ENCODE results near the gene SLC38A9. TPM values are rescaled to one million over a fixed set of nuclear protein-coding genes. Genes with fewer than 3 reads are reported as not detected.

The SLC38A9 gene
- total and polyA plus RNA-seq, 9 of the 15 experiments (the other 6 are each of a cell fraction or from before 2014, with no cell fraction given): 14.0 to 34.5 (median 20.7) TPM

DNA sequence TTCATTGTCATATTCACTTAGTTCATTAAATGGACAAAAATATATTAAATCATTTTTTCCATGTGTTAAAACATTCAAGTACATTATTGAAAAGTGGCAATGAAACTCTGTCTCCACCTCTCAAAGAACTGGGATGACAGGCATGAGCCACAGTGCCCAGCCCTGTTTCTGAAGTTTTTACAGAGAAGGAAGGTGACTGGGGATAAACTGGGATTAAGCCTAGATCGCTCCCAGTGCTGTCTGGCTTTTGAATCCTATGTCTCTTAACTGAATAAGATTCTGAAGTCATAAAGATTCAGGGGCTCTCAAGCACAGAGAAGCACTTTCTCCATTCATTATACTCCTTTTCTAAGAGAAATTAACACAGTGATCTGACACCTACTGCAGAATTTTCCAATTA is 88.3 kb downstream of the SLC38A9 start:
- no peaks in the 10 kb centered on the region for H3K9me1 ChIP-seq (ENCODE audit: control insufficient read depth, insufficient read depth, low read length)
- H3K27ac ChIP-seq (ENCODE audit: extremely low read depth, low read depth, low read length): no peak overlapping the region
- no peak overlapping the region for H2AFZ ChIP-seq (ENCODE audit: low read depth, low read length)
- ChIA-PET POLR2A (interaction anchor here (0.5 kb wide), 1 partner anchor 941 kb away, joined by 3 read pairs; no protein-coding TSS in a partner anchor), CTCF (ENCODE audit: low intra/inter-chr PET ratio) (no interaction called here)
- 50% methylated on average over 1 of the region's 1 CpG for WGBS (ENCODE audit: insufficient coverage, low coverage, missing lambda C conversion rate)
- no peaks in the 10 kb centered on the region for H3K9me3 ChIP-seq (replicated peaks; ENCODE audit: control insufficient read depth, insufficient read depth, low read depth, low read length)
- H3K4me1 ChIP-seq (replicated peaks in 1 of 2; ENCODE audit: control insufficient read depth in 2 of 2, insufficient read depth in 2 of 2, low read length in 2 of 2): no peaks in the 10 kb centered on the region
- no peak overlapping the region for H3K9ac ChIP-seq (ENCODE audit: insufficient read depth in 1 of 2, low read depth in 2 of 2, low read length in 2 of 2)
- TF ChIP-seq POLR2A (conservative IDR thresholded peaks at IDR 0.05) (no peak), DACH1 (IDR thresholded peaks at IDR 0.05; ENCODE audit: partially characterized antibody) (no peak)
- no peaks in the 10 kb centered on the region for H3K79me2 ChIP-seq (ENCODE audit: control insufficient read depth, insufficient read depth, low read length)
- intact Hi-C loops (cut with micrococcal nuclease): no loop called here
- no peaks in the 10 kb centered on the region for H3K27me3 ChIP-seq (ENCODE audit: control insufficient read depth in 2 of 2, insufficient read depth in 2 of 2, low read length in 2 of 2)
- DNase-seq (ENCODE audit: extremely low read depth in 1 of 4, low spot score in 3 of 4): no peak
- in situ Hi-C loops (cut with MboI): no loop called here
- H3K4me3 ChIP-seq: no peak overlapping the region
- no peak for FAIRE-seq
- H4K20me1 ChIP-seq (replicated peaks; ENCODE audit: control insufficient read depth, insufficient read depth, low read length): no peaks in the 10 kb centered on the region
- no peak overlapping the region for H3K4me2 ChIP-seq (ENCODE audit: insufficient read depth, low read length)
- no TSS peak for BruUV-seq (replicated peaks)
- ATAC-seq: no peak
- no peaks in the 10 kb centered on the region for H3K36me3 ChIP-seq (ENCODE audit: control insufficient read depth, insufficient read depth, low read length)

DNA sequence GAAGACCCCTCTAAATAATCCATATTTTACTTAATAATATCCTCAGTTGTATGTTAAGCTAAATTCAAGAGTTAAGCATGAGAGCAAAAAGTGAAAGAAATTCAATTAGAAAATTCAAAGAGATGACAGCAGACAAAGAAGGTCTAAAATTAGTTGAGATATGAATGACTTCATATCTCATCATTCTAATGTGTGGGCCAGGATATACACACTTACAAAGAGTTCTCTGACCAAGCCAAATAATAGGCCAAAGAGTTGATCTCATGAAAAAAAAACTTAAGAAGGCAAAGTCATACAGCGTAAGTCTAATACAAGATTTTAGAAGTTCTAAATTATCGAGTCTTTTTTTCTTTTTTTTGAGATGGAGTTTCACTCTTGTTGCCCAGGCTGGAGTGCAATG is 89.7 kb downstream of the SLC38A9 start:
- BruUV-seq (replicated peaks): no TSS peak
- Histone ChIP-seq H4K20me1 (replicated peaks; ENCODE audit: control insufficient read depth, insufficient read depth, low read length) (no peaks in the 10 kb centered on the region), H2AFZ (ENCODE audit: low read depth, low read length) (no peak overlapping the region), H3K4me2 (ENCODE audit: insufficient read depth, low read length) (no peak overlapping the region), H3K27me3 (ENCODE audit: control insufficient read depth in 2 of 2, insufficient read depth in 2 of 2, low read length in 2 of 2) (no peaks in the 10 kb centered on the region), H3K9me3 (replicated peaks; ENCODE audit: control insufficient read depth, insufficient read depth, low read depth, low read length) (no peaks in the 10 kb centered on the region), H3K4me3 (no peak overlapping the region), H3K9ac (ENCODE audit: insufficient read depth in 1 of 2, low read depth in 2 of 2, low read length in 2 of 2) (no peak overlapping the region), H3K4me1 (replicated peaks in 1 of 2; ENCODE audit: control insufficient read depth in 2 of 2, insufficient read depth in 2 of 2, low read length in 2 of 2) (no peaks in the 10 kb centered on the region), H3K79me2 (ENCODE audit: control insufficient read depth, insufficient read depth, low read length) (no peaks in the 10 kb centered on the region), H3K27ac (ENCODE audit: extremely low read depth, low read depth, low read length) (no peak overlapping the region), H3K36me3 (ENCODE audit: control insufficient read depth, insufficient read depth, low read length) (no peaks in the 10 kb centered on the region), H3K9me1 (ENCODE audit: control insufficient read depth, insufficient read depth, low read length) (no peaks in the 10 kb centered on the region)
- DNase-seq (ENCODE audit: extremely low read depth in 1 of 4, low spot score in 3 of 4) (no peak), ATAC-seq (no peak), FAIRE-seq (no peak)
- intact Hi-C loops (cut with micrococcal nuclease) (no loop called here), in situ Hi-C loops (cut with MboI) (no loop called here)
- 43% methylated on average over 2 of the region's 2 CpGs for WGBS (ENCODE audit: insufficient coverage, low coverage, missing lambda C conversion rate)
- TF ChIP-seq GABPB1 (CRISPR knock-in tag; IDR thresholded peaks at IDR 0.05) (no peak), RAD21 (CRISPR knock-in tag; conservative IDR thresholded peaks at IDR 0.05 in 1 of 2, IDR thresholded peaks at IDR 0.05 in 1 of 2) (no peak)
- TF ChIP-seq, protein P1, sequence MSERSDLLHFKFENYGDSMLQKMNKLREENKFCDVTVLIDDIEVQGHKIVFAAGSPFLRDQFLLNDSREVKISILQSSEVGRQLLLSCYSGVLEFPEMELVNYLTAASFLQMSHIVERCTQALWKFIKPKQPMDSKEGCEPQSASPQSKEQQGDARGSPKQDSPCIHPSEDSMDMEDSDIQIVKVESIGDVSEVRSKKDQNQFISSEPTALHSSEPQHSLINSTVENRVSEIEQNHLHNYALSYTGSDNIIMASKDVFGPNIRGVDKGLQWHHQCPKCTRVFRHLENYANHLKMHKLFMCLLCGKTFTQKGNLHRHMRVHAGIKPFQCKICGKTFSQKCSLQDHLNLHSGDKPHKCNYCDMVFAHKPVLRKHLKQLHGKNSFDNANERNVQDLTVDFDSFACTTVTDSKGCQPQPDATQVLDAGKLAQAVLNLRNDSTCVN (CRISPR knock-in tag; IDR thresholded peaks at IDR 0.05): no peak
- TF ChIP-seq, protein P2, sequence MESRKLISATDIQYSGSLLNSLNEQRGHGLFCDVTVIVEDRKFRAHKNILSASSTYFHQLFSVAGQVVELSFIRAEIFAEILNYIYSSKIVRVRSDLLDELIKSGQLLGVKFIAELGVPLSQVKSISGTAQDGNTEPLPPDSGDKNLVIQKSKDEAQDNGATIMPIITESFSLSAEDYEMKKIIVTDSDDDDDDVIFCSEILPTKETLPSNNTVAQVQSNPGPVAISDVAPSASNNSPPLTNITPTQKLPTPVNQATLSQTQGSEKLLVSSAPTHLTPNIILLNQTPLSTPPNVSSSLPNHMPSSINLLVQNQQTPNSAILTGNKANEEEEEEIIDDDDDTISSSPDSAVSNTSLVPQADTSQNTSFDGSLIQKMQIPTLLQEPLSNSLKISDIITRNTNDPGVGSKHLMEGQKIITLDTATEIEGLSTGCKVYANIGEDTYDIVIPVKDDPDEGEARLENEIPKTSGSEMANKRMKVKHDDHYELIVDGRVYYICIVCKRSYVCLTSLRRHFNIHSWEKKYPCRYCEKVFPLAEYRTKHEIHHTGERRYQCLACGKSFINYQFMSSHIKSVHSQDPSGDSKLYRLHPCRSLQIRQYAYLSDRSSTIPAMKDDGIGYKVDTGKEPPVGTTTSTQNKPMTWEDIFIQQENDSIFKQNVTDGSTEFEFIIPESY (CRISPR knock-in tag; IDR thresholded peaks at IDR 0.05): no peak
- TF ChIP-seq, protein P3, sequence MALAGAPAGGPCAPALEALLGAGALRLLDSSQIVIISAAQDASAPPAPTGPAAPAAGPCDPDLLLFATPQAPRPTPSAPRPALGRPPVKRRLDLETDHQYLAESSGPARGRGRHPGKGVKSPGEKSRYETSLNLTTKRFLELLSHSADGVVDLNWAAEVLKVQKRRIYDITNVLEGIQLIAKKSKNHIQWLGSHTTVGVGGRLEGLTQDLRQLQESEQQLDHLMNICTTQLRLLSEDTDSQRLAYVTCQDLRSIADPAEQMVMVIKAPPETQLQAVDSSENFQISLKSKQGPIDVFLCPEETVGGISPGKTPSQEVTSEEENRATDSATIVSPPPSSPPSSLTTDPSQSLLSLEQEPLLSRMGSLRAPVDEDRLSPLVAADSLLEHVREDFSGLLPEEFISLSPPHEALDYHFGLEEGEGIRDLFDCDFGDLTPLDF (CRISPR knock-in tag; IDR thresholded peaks at IDR 0.05): no peak
- CTCF ChIA-PET (ENCODE audit: low intra/inter-chr PET ratio): no interaction called here
- POLR2A ChIA-PET: interaction anchor here (0.7 kb wide), 1 partner anchor 476 kb away, joined by 3 read pairs; no protein-coding TSS in a partner anchor
